BE2C (cell line): ENCODE data around the gene GHDC.
"Not testable (repeated sequence)": the region's sequence is repeated elsewhere in the genome, so short reads cannot be mapped to it uniquely, and the experiment has no call there.

Experiments
- DNase-seq: peaks from one replicate; pipeline ENCODE4 v3.0.0-alpha.2; 2020
- H3K27me3 ChIP-seq: fragments of 250-450 bp; sonication (Bioruptor Pico); 2 replicates; pipeline ENCODE4 v1.5.1; 2020; ENCODE audit warnings: mild to moderate bottlenecking
- H3K36me3 ChIP-seq: fragments of 250-450 bp; sonication (Bioruptor Pico); 2 replicates; pipeline ENCODE4 v1.5.1; 2020; ENCODE audit warnings: mild to moderate bottlenecking
- H3K4me1 ChIP-seq: fragments of 250-450 bp; sonication (Bioruptor Pico); 2 replicates; pipeline ENCODE4 v1.5.1; 2020
- H3K4me3 ChIP-seq: 2 replicates; pipeline ENCODE4 v1.5.1; 2011; ENCODE audit warnings: low read depth, low read length
- H3K9me3 ChIP-seq: fragments of 250-450 bp; sonication (Bioruptor Pico); 2 replicates; pipeline ENCODE4 v1.5.1; 2020
- CTCF ChIP-seq: IDR thresholded peaks from 2 replicates; pipeline ENCODE4 v1.5.1; 2012; ENCODE audit warnings: mild to moderate bottlenecking, low read depth, low read length

Gene GHDC

DNA sequence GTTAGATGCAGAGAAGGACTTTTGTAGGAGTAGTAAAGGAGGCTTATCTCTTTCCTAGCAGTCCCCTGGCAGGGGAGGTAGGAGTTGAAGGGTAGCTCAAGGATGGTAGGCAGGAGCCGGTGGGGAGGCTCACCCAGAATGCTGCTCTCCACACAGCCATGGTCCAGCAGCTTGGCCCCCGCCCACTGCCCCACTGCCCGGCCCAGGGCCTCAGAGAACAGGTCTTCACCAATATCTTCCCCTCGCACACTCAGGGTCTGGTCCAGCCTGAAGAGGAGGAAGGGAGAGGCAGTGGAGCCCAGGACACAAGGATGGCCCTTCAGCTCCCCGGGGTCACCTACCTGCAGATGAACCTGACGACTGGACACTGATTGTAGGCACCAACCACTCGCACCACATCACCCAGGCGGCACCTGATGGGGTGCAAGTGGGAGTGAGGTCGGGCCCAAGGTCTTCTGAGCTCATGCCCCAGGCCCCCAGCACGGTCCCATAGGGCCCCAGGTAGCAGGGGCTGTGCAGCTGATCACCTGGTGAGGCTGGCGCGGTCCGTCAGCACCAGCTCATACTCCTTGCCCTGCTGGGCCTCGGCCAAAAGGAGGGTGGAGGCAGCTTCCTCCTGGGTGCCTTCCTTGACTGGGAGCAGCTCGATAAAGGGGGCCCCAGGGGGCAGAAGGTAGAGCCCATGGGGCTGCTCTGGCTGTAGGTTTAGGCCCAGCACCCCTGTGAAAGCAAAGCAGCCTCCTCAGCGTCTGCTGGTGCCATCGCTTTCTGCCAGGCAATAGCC is 3.6 kb downstream of the GHDC start:
- DNase-seq = no peak
- no peaks in the 10 kb centered on the region for H3K36me3 ChIP-seq
- peaks cover 3% of the 10 kb centered on the region; the same call in 1 of the 2 replicates for H3K4me1 ChIP-seq
- H3K4me3 ChIP-seq = no peak overlapping the region
- H3K9me3 ChIP-seq = no peaks in the 10 kb centered on the region
- H3K27me3 ChIP-seq = no peaks in the 10 kb centered on the region
- no peak for TF ChIP-seq CTCF

DNA sequence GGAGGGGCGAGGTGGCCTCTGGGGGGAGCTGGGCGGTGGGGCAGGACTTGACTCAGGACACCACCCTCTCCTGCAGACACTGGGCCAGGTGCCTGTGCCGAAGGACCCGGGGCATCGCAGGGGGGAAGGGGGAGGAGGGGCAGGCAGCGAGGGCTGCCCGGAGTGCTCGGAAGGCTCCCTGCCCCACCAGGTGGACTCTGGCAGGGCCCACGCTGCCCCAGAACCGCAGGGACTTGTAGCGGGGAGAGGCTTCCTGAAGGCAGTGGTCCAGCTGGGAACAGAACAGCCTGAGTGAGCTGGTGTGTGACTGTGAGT is 4.7 kb downstream of the GHDC start:
- Histone ChIP-seq H3K27me3 (no peaks in the 10 kb centered on the region), H3K36me3 (no peaks in the 10 kb centered on the region), H3K9me3 (no peaks in the 10 kb centered on the region), H3K4me3 (no peak overlapping the region), H3K4me1 (peaks cover 1% of the 10 kb centered on the region; the same call in 1 of the 2 replicates)
- no peak for TF ChIP-seq CTCF
- no peak for DNase-seq

DNA sequence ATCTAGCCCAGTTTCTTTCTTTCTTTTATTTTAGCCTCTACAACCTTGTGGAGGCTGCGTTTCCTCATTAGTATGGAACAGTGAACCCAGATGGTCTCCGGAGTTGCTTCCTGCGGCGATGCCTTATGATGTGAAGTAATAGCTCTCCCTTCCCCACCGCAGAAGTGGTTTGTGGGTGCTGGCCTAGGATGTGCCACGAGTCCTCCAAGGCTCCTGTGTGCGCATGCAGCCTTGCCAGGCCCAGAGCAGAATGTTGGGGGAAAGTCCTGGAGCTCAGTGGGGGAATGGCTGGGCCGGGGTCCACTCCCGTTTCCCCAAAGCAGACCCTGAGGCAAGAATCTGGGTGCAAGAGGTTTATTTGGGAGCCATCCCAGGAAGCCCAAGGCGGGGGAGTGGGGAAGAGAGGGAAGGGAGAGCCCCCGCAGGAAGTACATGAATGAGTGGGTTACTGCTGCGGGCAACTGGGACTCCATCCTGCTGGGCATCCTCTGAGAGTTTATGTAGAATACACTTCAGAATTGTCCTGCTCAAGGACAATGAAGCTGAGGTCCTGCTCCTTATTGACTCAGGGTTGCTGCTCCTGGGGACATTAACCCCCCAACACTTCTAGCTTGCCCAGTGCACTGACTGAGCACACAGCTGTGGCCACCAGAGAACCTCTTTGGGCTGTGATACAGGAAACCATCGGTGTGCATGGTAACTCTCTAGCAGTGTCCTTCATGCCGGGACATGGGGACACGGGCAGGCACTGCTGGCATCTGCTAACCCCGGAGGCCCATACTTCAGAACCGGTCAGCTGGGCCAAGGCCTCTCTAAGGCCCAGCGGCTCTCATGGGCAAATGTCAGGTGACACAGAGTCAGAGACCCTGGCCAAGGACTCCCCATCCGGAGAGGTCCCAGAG is 5.3 kb downstream of the GHDC start:
- H3K4me1 ChIP-seq = no peaks in the 10 kb centered on the region
- H3K27me3 ChIP-seq = no peaks in the 10 kb centered on the region
- no peaks in the 10 kb centered on the region for H3K36me3 ChIP-seq
- DNase-seq = no peak
- no peak for TF ChIP-seq CTCF
- H3K4me3 ChIP-seq = no peak overlapping the region
- no peaks in the 10 kb centered on the region for H3K9me3 ChIP-seq

DNA sequence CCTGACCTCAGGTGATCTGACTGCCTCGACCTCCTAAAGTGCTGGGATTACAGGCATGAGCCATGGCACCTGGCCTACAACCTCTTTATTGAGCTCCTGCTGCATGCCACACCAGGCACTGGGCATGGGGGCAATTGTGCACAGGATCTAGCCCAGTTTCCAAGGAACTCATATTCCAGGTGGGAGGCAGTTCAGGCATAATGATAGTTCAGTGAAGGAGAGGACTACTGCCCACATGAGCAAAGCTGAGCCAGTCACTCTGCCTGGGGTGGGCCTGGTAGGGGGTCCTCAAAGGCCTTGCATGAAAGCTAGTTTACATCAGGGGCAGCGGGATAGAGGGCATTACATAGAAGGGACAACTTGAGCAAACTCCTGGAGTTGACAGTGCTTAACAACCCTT is 6.5 kb downstream of the GHDC start:
- H3K4me1 ChIP-seq = no peaks in the 10 kb centered on the region
- H3K27me3 ChIP-seq = no peaks in the 10 kb centered on the region
- H3K4me3 ChIP-seq = no peak overlapping the region
- H3K9me3 ChIP-seq = no peaks in the 10 kb centered on the region
- no peaks in the 10 kb centered on the region for H3K36me3 ChIP-seq
- no peak for TF ChIP-seq CTCF
- no peak for DNase-seq

DNA sequence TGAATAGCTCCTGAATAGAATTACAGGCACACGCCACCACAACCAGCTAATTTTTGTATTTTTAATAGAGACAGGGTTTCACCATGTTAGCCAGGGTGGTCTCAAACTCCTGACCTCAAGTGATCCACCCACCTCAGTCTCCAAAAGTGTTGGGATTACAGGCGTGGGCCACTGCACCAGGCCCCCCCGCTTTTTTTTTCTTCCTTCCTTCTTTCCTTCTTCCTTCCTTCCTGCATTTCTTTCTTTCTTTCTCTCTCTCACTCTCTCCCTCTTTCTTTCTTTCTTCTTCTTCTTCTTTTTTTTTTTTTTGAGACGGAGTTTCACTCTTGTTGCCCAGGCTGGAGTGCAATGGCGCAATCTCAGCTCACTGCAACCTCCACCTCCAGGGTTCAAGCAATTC is 8.1 kb downstream of the GHDC start:
- H3K4me3 ChIP-seq, DNase-seq, H3K27me3 ChIP-seq, H3K9me3 ChIP-seq, H3K4me1 ChIP-seq, H3K36me3 ChIP-seq: not testable (repeated sequence)

DNA sequence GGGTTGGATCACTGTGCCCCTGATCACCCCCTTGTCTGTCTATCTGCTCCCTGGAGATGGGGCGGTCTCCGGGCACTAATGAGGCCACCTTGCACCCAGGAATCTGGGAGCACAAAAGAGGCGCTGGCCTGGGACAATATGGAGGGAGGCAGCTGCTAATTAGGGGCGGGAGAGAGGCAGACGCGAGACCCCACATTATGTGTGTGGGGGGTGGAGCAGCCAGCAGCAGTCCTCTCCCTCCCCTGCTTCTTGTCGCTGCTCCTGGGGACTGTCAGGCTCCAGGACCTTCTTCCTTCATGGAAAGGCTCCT is 8.7 kb downstream of the GHDC start:
- Histone ChIP-seq H3K9me3 (no peaks in the 10 kb centered on the region), H3K36me3 (no peaks in the 10 kb centered on the region), H3K4me3 (no peak overlapping the region), H3K4me1 (no peaks in the 10 kb centered on the region), H3K27me3 (no peaks in the 10 kb centered on the region)
- no peak for TF ChIP-seq CTCF
- DNase-seq = no peak
